AG10803 (cell line): ENCODE data around the gene ZNF180.

Experiments used
- DNase-seq: peaks from one replicate; pipeline ENCODE4 v3.0.0; 2010; ENCODE audit warnings: low read depth
- H3K4me3 ChIP-seq: 2 replicates; pipeline ENCODE4 v1.5.1; 2011; ENCODE audit warnings: mild to moderate bottlenecking, low read length, control low read depth
- TF ChIP-seq, protein P1 (sequence below): conservative IDR thresholded peaks from 2 replicates; pipeline ENCODE4 v1.5.1; 2011; ENCODE audit warnings: mild to moderate bottlenecking, low read length, control low read depth, inconsistent platforms

Gene ZNF180

DNA sequence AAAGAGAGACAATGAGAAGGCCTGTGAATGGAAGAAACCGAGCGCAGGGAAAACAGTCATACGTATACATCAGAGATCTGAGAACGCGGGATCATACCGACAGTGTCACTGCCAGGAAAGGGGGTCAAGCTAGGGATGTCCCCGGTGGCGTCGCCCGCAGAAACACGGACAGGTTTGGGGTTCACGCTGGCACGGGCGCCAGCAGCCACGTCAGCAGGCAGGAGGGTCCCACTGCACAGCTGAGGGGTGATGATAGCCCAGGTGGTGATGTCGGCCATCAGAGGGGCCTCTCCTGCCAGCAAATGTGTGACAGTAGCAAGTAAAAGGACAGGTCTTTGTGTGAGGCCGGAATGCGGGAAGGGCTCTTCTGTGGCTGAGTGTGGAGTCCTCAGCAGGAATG lies 48.6 kb downstream of the ZNF180 start:
- H3K4me3 ChIP-seq = no peak overlapping the region
- TF ChIP-seq, protein P1, sequence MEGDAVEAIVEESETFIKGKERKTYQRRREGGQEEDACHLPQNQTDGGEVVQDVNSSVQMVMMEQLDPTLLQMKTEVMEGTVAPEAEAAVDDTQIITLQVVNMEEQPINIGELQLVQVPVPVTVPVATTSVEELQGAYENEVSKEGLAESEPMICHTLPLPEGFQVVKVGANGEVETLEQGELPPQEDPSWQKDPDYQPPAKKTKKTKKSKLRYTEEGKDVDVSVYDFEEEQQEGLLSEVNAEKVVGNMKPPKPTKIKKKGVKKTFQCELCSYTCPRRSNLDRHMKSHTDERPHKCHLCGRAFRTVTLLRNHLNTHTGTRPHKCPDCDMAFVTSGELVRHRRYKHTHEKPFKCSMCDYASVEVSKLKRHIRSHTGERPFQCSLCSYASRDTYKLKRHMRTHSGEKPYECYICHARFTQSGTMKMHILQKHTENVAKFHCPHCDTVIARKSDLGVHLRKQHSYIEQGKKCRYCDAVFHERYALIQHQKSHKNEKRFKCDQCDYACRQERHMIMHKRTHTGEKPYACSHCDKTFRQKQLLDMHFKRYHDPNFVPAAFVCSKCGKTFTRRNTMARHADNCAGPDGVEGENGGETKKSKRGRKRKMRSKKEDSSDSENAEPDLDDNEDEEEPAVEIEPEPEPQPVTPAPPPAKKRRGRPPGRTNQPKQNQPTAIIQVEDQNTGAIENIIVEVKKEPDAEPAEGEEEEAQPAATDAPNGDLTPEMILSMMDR = no peak
- DNase-seq = no peak

DNA sequence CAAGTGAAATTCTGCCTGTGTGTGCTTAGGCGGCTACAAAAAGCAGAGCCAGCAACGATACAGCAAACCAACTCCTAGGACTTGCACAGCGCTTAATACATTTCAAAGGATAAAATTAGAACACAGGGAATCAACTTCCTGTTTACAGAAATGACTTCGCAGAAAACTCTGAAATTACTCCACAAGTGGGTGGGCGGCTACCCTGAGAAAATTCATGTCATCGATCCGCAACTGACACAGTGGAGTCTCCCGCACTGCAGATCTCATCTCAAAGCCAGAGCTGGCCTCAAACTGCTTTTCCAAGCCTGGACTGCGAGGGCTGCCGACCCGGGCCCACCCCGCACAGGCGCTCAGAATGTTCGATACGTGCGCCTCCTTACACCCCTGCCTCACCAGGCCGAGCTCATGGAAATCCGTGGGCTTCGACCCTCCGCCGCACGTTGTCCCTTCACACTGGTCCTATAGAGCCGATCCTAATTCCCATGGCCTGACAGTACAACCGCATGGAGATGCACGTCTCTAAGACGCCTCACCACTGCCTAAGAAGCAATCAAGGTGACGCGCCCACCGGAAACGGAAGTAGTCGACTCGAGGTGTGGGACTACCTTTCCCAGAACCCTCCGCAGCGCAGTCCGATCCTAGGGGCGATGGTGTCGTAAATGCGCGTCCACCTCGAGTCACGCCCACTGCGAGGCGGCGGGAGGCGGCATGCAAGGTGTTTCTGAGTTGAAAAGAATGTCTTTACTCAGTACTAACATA lies 52.2 kb downstream of the ZNF180 start, which contains the start of gene ZNF229:
TSS of gene ZNF229 (minus strand) at position 557 of the 759 bp plus-strand sequence. CDS start 5,625 bp downstream, outside the sequence.
- H3K4me3 ChIP-seq = peak within 1 kb of the TSS; percentile 93
- TF ChIP-seq, protein P1 = no peak
- peak; percentile 93 for DNase-seq

DNA sequence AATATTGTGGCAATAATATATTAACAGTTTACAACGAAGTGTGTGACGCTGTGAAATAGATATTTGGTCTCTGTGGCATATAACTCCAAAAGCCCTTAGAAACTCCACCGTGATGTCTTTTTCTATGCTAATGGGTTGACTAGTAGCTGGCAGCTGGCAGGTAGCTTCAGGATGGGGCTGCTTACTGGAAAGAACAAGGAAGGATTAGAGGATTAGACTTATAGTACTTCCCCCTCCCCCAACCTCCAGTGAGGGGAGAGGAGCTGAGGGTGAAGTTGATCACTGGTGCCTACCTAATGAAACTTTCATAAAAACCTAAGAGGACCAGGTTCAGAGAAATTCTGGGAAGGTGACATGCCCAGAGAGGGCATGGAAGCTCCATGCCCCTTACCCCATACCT lies 61.9 kb downstream of the ZNF180 start:
- H3K4me3 ChIP-seq = no peak overlapping the region
- TF ChIP-seq, protein P1 = no peak
- no peak for DNase-seq

DNA sequence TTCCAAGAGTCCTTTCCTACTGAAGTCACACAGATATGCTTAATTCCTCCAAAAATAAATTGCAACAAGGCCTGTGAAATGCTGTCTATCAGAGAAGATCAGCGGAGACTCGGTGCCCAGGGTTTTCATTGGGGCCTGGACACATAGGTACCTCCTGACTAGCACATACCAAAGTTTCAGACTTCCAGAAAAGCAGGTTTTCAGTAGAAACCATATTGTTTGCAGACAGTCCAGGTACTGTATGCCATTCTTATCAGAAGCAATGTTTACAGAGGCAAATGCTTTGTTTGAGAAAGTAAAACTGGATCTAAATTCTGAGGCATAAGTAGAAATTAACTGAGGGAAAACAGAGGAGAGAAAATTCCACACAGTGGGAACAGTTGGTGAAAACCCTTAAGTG lies 64.9 kb downstream of the ZNF180 start:
- TF ChIP-seq, protein P1 = no peak
- no peak overlapping the region for H3K4me3 ChIP-seq
- no peak for DNase-seq

DNA sequence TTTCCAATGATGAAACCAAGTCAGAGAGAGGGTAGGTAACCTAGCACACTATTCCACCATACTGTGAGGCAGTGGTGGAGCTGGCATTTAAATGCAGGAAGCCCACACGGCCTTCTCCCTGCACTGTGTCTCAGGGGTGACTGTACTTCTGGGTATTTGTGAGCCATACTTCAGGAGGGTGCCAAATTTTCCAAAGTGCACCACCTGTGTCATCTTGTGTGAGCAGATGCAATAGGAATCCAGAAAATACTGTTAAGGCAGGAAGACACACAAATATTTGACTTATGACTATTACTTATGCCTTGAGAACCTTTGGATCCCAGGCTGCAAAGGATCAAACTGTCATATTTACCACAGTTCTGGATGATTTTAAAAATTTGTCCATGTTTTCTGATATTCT lies 69.4 kb downstream of the ZNF180 start:
- TF ChIP-seq, protein P1 = no peak
- DNase-seq = no peak
- H3K4me3 ChIP-seq = no peak overlapping the region
